Keratinocyte (primary cell): ENCODE data around the gene BAIAP2.

Experiments used
- EZH2 ChIP-seq: IDR thresholded peaks from one replicate; pipeline ENCODE4 v1.6.1; 2012; ENCODE audit warnings: inconsistent platforms, mild to moderate bottlenecking, low read length, moderate library complexity
- TF ChIP-seq, protein P1 (sequence below), 3 experiments: IDR thresholded peaks in 1 of 3; conservative IDR thresholded peaks in 1 of 3; optimal IDR thresholded peaks in 1 of 3; 2 replicates in 2 of 3; 3 replicates in 1 of 3; pipeline versions ENCODE3 to v1.5.1; 2011; ENCODE audit warnings: low read length in 3 of 3, mild to moderate bottlenecking in 3 of 3, moderate library complexity in 2 of 3, control low read depth in 1 of 3, inconsistent platforms in 1 of 3; ENCODE audit not compliant: insufficient read depth in 2 of 3; ENCODE audit errors: extremely low read depth in 1 of 3

DNA sequence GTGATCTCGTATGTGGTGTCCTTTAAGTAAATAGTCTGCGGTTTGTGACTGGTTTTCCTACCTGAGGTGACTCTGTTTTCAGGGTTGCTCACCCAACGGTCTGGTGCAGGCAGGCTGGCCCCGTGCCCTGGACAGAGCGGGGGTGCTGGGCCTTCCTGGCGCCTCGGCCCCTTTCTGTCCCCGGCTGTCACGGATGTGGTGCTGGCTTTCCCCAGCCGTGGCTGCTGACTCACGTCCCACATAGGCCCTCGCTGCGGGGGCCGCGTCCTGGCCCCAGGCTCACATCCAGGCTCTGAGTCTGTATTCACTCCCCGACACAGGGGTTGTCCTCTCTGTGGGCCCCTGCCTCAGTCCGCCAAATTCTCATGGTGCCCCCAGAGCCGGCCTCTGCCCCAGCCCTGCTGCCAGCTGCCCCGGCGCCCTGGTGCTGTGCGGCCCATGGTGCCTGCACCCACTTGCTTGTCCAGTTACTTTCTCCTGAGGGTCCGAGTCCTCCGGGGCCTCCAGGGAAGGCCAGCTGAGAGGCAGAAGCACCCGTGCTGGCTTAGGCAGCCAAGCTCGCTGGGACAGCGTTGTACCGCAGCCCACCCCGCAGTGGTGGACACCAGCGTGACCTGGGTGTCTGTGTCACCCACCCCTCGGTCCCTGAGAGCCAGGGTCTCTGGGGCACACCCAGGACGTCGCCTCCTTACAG lies 37.4 kb upstream of the BAIAP2 start:
- TF ChIP-seq, protein P1, sequence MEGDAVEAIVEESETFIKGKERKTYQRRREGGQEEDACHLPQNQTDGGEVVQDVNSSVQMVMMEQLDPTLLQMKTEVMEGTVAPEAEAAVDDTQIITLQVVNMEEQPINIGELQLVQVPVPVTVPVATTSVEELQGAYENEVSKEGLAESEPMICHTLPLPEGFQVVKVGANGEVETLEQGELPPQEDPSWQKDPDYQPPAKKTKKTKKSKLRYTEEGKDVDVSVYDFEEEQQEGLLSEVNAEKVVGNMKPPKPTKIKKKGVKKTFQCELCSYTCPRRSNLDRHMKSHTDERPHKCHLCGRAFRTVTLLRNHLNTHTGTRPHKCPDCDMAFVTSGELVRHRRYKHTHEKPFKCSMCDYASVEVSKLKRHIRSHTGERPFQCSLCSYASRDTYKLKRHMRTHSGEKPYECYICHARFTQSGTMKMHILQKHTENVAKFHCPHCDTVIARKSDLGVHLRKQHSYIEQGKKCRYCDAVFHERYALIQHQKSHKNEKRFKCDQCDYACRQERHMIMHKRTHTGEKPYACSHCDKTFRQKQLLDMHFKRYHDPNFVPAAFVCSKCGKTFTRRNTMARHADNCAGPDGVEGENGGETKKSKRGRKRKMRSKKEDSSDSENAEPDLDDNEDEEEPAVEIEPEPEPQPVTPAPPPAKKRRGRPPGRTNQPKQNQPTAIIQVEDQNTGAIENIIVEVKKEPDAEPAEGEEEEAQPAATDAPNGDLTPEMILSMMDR (optimal IDR thresholded peaks at IDR 0.05 in 1 of 3, IDR thresholded peaks at IDR 0.05 in 1 of 3, conservative IDR thresholded peaks at IDR 0.05 in 1 of 3; ENCODE audit: extremely low read depth in 1 of 3, insufficient read depth in 2 of 3, low read length in 3 of 3) = no peak
- no peak for TF ChIP-seq EZH2
